ENCODE measurements around the gene SRSF2.
"Not testable (repeated sequence)": the region's sequence is repeated elsewhere in the genome, so short reads cannot be mapped to it uniquely, and the experiment has no call there.

Gene SRSF2

GRCh38 chr17:76698466-76698977 is 38.6 kb downstream of the SRSF2 start:
- not testable (repeated sequence) for DNase-seq

- DNase-seq: no peak
Measured at GRCh38 chr17:76697702-76698465, 39.2 kb downstream of the SRSF2 start.

- no peak for DNase-seq
Measured at GRCh38 chr17:76696763-76697701, 40.1 kb downstream of the SRSF2 start.

DNA sequence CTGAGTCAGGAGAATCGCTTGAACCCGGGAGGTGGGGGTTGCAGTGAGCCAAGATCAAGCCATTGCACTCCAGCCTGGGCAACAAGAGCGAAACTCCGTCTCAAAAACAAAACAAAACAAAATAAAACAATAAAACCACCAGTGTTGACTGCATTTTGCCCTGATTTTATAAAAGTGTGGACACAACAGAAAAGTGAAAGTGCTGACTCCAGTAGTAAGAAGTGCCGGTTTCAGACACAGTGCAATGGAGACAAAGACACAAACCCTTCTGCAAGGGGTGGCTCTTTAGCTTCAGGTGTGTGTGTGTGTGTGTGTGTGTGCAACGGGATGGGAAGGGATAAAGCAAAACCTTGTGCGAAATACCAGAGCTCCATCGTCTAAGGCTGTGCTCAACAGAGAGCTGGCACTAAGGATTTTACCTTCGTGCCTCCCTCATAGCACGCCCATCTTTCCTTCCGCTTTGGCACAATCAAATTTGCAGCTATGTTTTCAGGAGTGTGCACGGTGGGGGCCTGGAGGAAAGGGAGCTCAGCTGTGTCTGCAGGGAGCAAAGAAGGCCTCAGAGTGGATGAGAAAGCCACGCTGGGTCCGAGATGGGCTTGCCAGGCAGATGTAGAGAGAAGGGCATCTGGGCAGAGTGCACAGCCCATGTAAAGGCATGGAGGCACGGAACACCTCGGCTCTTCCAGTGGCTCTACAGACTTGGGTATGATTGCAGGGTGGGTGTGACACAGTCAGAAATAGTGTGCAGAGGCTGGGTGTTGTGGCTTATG is 41.9 kb downstream of the SRSF2 start:
- no peak for DNase-seq

DNA sequence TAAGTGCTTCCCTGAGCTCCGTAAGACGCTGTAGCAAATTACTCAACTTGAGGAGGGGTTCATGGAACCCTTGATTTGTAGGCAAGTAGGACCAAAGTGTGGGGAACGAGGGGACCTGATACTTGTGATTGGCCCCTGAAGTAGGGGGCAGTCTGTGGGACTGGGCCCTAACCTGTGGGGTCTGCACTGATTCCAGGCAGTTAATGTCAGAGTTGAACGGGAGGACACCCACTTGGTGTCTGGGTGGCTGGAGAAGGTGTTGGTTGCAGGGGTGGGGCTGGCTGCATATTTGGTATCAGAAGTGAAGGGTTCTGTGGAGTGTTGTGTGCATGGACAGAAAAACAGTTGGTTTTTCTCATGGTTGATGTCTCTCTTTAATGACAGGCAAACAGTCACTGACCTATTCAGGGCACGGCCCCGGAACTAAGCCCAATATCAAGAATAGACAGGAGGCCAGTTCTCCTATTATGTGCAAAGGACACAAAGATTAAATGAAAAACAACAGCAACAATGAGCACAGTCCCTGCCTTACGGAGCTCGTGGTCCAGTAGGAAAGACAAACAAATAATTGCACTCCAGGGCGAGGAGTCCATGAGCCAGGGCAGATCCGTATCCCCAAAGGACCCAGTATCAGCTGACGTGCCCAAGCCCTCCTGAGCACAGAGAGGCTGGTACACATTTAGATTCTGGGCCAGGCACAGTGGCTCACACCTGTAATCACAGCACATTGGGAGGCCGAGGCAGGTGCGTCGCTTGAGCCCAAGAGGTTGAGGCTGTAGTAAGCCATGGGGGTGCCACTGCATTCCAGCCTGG is 45.5 kb downstream of the SRSF2 start:
- DNase-seq: no peak

DNA sequence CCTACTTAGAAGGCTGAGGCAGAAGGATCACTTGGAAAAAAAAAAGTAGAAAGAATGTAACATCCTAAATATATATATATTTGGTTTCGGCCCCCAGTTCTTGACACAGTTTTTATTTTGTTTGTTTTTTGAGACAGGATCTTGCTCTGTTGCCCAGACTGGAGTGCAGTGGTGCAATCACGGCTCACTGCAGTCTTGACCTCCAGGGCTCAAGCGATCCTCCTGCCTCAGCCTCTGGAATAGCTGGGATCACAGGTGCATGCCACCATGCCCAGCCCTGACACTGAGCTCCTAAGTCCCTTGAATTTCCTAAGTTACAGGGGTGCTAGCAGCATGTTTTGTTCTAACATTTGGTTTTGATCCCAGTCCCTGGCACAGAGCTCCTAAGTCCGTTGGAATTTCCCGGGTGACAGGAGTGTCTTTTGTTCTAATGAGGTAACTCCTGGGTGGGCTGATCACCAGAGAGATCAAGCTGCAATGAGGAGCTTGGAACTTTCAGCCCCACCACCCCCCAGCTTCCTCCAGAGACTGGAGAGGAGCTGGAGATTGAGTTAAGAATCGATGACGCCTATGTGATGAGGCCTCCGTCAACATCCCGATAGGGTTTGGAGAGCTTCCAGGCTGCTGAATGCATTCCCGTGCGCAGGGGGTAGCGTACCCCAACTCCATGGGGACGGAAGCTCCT is 46.4 kb downstream of the SRSF2 start:
- no peak for DNase-seq

GRCh38 chr17:76689859-76690258 is 47.3 kb downstream of the SRSF2 start:
- DNase-seq: no peak

- DNase-seq: no peak
Measured at GRCh38 chr17:76688165-76688622, 48.9 kb downstream of the SRSF2 start.

GRCh38 chr17:76687298-76688164 is 49.6 kb downstream of the SRSF2 start:
- no peak for DNase-seq

DNA sequence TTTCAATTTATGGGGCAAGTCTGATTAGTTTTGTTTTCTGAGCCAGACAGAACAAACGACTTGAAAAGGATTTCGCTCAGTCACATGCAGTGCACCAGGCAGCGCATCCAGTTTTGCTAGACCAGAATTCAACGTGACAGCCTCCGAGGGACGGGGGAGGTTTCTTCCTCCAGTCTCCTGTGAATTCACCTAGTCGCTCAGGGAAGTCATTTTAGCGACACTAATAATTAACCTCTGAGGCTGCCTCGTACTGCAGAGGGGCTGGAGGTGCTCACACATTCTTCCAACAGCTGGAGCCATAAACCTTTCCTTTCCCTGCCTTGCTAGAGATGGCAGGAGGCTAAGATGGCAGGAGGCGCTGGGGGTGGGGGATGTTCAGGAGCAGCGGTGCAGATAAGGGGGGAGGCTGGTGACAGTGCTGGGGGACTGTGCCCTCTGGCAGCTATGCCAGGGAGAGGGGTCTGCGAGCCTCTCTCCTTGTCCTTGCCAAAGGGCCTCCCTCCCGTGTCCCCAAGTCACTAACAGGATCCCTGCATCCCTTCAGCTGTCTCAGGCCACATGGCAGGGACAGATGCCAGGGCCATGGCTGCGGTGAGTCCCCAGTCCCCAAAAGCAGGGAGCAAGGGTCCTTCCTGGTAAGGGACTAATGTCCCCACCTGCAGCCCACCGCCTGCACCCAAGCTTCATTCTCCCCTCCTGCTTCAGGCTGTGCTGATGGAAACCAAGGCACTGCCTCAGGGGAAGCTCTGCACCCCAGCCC is 50.4 kb downstream of the SRSF2 start:
- DNase-seq: no peak

DNA sequence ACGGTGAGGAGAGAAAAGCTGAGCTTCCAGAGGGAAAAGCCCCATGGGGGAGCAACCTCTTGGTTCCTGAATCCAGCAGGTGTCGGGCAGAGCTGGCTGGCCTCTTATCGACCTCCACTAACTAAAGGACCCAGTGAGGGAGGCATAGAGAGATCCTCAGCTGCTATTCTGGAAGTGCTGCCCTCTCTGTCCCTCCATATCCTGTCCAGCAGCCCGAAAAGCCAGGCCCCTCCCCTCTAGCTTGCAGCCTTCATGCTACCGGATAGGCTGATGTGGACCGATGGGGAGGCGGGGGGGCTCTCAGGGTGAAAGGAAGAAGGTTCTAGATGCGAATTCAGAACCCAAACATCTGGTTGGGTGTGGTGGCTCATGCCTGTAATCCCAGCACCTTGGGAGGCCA is 51.3 kb downstream of the SRSF2 start:
- no peak for DNase-seq

DNA sequence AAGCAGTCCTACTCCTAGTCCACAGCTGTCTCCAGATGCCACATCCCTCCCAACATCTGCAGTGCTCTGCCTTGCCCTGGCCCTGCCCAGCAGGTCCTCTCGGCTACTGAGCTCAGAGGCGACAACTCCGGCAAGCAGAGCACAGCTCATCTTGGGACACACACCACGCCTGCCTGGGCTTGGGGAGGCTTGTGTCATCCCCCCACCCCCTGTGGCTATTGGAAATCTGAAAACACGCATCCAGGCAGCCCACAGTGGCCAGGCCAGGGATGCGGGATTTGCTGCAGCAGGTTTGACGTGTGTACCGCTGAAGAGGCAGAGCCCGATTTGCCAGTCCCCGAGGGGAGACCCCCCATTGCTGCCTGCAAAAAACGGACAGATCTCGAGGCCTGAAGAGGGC is 51.8 kb downstream of the SRSF2 start:
- no peak for DNase-seq

- DNase-seq: no peak
Measured at GRCh38 chr17:76684756-76685155, 52.4 kb downstream of the SRSF2 start.

Data from activated effector memory CD4-positive, alpha-beta T cell treated with Interleukin-2 at 50 U/mL for 16 hours (primary cell).